GM10248 (cell line): Measurements from ENCODE around the gene DDX1.

Source experiments
- CTCF ChIA-PET: fragments of 300-600 bp; sonication (Branson Sonifier 250); formaldehyde crosslinking; extraction: SDS; loops from one replicate; lab custom pipeline; 2021; ENCODE audit warnings: antibody characterized with exemption; lab: Yijun Ruan, JAX
- POLR2A ChIA-PET: fragments of 350-650 bp; sonication (Branson Sonifier 250); formaldehyde crosslinking; extraction: SDS; loops from one replicate; lab custom pipeline; 2020; ENCODE audit warnings: antibody characterized with exemption; lab: Yijun Ruan, JAX
- DNase-seq: peaks from one replicate; pipeline ENCODE4 v3.0.0; 2012; ENCODE audit errors: extremely low spot score
- CTCF ChIP-seq: IDR thresholded peaks from 2 replicates; pipeline ENCODE4 v1.5.1; 2012; ENCODE audit warnings: mild to moderate bottlenecking, low read depth; ENCODE audit errors: extremely low read depth, missing control alignments, control extremely low read depth

DDX1 gene

GRCh38 chr2:15547115-15547876 lies 44.4 kb upstream of the DDX1 start:
- CTCF ChIA-PET = interaction anchor here (0.9 to 4.9 kb wide), 4 partner anchors 13 to 30 kb away, joined by 3 to 24 read pairs (median 6); partner anchors contain the start of gene NBAS
- DNase-seq = no peak

GRCh38 chr2:15548974-15549373 lies 42.7 kb upstream of the DDX1 start:
- POLR2A ChIA-PET = no interaction called here
- DNase-seq = no peak
- TF ChIP-seq CTCF = no peak
- CTCF ChIA-PET = interaction anchor here (0.9 to 4.9 kb wide), 2 partner anchors 11 kb away, joined by 3 to 24 read pairs; partner anchors contain the start of gene NBAS

More at GRCh38 chr2:15547115-15547876, 44.4 kb upstream of the DDX1 start:
- POLR2A ChIA-PET = no interaction called here
- no peak for TF ChIP-seq CTCF

GRCh38 chr2:15553519-15553918 lies 38.1 kb upstream of the DDX1 start:
- no peak for DNase-seq
- no peak for TF ChIP-seq CTCF
- ChIA-PET CTCF (interaction anchor here (1.1 to 1.3 kb wide), 3 partner anchors 15 to 24 kb away, joined by 3 to 7 read pairs (median 3); no protein-coding TSS in a partner anchor), POLR2A (no interaction called here)

- no peak for TF ChIP-seq CTCF
- POLR2A ChIA-PET = no interaction called here
- CTCF ChIA-PET = interaction anchor here (1.2 to 1.3 kb wide), 2 partner anchors 16 to 24 kb away, joined by 3 to 7 read pairs; no protein-coding TSS in a partner anchor
Measured at GRCh38 chr2:15553951-15554350, 37.7 kb upstream of the DDX1 start.

GRCh38 chr2:15554525-15555218 lies 37.0 kb upstream of the DDX1 start:
- POLR2A ChIA-PET = no interaction called here
- CTCF ChIA-PET = interaction anchor here (1.3 kb wide), 1 partner anchor 23 kb away, joined by 7 read pairs; no protein-coding TSS in a partner anchor
- no peak for TF ChIP-seq CTCF
- no peak for DNase-seq

More at GRCh38 chr2:15553951-15554350, 37.7 kb upstream of the DDX1 start:
- no peak for DNase-seq

GRCh38 chr2:15555760-15556193 lies 35.9 kb upstream of the DDX1 start:
- ChIA-PET CTCF (interaction anchor here (2.2 kb wide), 1 partner anchor 21 kb away, joined by 9 read pairs; no protein-coding TSS in a partner anchor), POLR2A (no interaction called here)
- no peak for TF ChIP-seq CTCF
- no peak for DNase-seq
